Heart left ventricle (tissue), 16 donors: ENCODE results near the gene CABYR. TPM values are rescaled to one million over a fixed set of nuclear protein-coding genes. Genes with fewer than 3 reads are reported as not detected.

Source experiments
- ATAC-seq, 4 donors: fragments of 200-7000 bp; cut with Tn5 transposase; one replicate each; pipeline ENCODE4 v1.9.1; 2020 to 2022; ENCODE audit warnings: moderate library complexity in 4 of 4, mild to moderate bottlenecking in 3 of 4, moderate number of reproducible peaks in 1 of 4
- DNase-seq, 5 donors: peaks; one replicate each; pipeline ENCODE4 v3.0.0-alpha.2; 2020
- H3K27ac ChIP-seq, 12 donors: fragments of 200-600 bp; sonication (generic) in 4 of 12; one replicate each; pipeline versions ENCODE4 v1.5.0 to v1.8.0; 2016 to 2022; ENCODE audit warnings: mild to moderate bottlenecking in 2 of 12
- H3K27me3 ChIP-seq, 9 donors: fragments of 200-600 bp; sonication (generic) in 2 of 9; one replicate each; pipeline versions ENCODE4 v1.5.1 to v1.8.0; 2016 to 2022; ENCODE audit warnings: mild to moderate bottlenecking in 3 of 9
- H3K36me3 ChIP-seq, 9 donors: fragments of 200-600 bp; sonication (generic) in 2 of 9; one replicate each; pipeline versions ENCODE4 v1.5.0 to v1.8.0; 2018 to 2022; ENCODE audit warnings: mild to moderate bottlenecking in 2 of 9
- H3K4me1 ChIP-seq, 12 donors: fragments of 200-600 bp; sonication (generic) in 4 of 12; one replicate each; pipeline versions ENCODE4 v1.5.0 to v1.8.0; 2016 to 2022; ENCODE audit warnings: mild to moderate bottlenecking in 3 of 12
- H3K4me3 ChIP-seq, 12 donors: fragments of 200-600 bp; sonication (generic) in 4 of 12; one replicate each; pipeline versions ENCODE4 v1.5.0 to v1.8.0; 2017 to 2022; ENCODE audit warnings: mild to moderate bottlenecking in 9 of 12, moderate library complexity in 4 of 12
- H3K9me3 ChIP-seq, 12 donors: fragments of 200-600 bp; sonication (generic) in 4 of 12; one replicate each; pipeline versions ENCODE4 v1.5.0 to v1.8.0; 2016 to 2022; ENCODE audit warnings: mild to moderate bottlenecking in 1 of 12
- POLR2A ChIP-seq, 2 donors: fragments of 450-650 bp; IDR thresholded peaks; one replicate each; pipeline ENCODE4 v1.6.1; 2017; ENCODE audit warnings: antibody characterized with exemption in 2 of 2, mild to moderate bottlenecking in 2 of 2, moderate library complexity in 2 of 2
- WGBS, 4 donors: extraction: QIAGEN DNeasy Blood & Tissue Kit in 2 of 4; methylation state at CpG; one replicate each; pipeline versions ENCODE4 v1.1.5 to v1.1.7; 2013 to 2018; 5-methylcytosine and 5-hydroxymethylcytosine counted together
- intact Hi-C, 10 donors: fragments of 100-400 bp; cut with DNase I; formaldehyde crosslinking; loops; one replicate each; pipeline versions ENCODE4 v1.11.1 to v1.14.2; 2022
- polyA plus RNA-seq, 2 donors: library from polyadenylated mRNA; stranded (reverse); fragments of 200-250 nt; gene quantifications; one replicate each; pipeline ENCODE4 v1.2.3, GENCODE V29; 2013
- total RNA-seq, 9 donors: library from RNA; depleted of rRNA in 2 of 9; stranded (reverse); fragments of >200 nt in 2 of 9; fragmentation: NEBNext Ultra II Directional in 3 of 9; extraction: Animal tissue kit (Norgen Biotek cat#: 25700) in 3 of 9; gene quantifications; one replicate each; pipeline versions ENCODE4 v1.1.0 to v1.2.4, GENCODE V29; 2016 to 2023
- TF ChIP-seq, protein P1 (sequence below), 12 donors: fragments of 200-600 bp; sonication (generic) in 4 of 12; IDR thresholded peaks; one replicate each; pipeline versions ENCODE4 v1.5.0 to v1.8.0; 2018 to 2022; ENCODE audit warnings: antibody characterized with exemption in 12 of 12, mild to moderate bottlenecking in 5 of 12
- donor health status: ischemic (EF 13 %, LVEDD 7.1; RV severe dilation, severe dysfunction).
- donor health status: healthy with polysubstance abuse.
- donor health status: DM: no; HTN: yes; CAD: no.
- donor health status: DM: no; HTN: no; CAD: no.
- donor health status: ischemic (EF 25% LVEDD 6.9; RV normal size, moderate dysfunction).
- donor health status: ischemic (EF 25% LVEDD 5.7; RV mildly dilated, moderate dysfunction).
- donor health status: healthy.
- donor health status: DM: yes; HTN: yes; CAD: no.
- donor health status: ischemic (EF 35%, LVEDD 5.7; RV mildly dilated, moderate dysfunction).
- donor health status: nonischemic (EF 11% LVEDD 7.7; RV severe dilation, severe dysfunction).
- donor health status: DM: yes; HTN: yes; CAD: no.
- donor health status: PGD.
- donor health status: ischemic (EF 29% LVEDD 5.4; RV normal size, mild dysfunction).
- donor health status: nonischemic (EF 23%, LVEDD 6.1; RV moderate dilation, normal function).

The CABYR gene
- total and polyA plus RNA-seq, 11 donors: 0.10 to 1.0 (median 0.61) TPM; not detected in 4

GRCh38 chr18:24168496-24168895, 29.6 kb downstream of the CABYR start:
- 80 to 90% (median 84%) methylated on average over 7 of the region's 7 CpGs for WGBS, 4 donors
- no peak overlapping the region for H3K4me3 ChIP-seq
- intact Hi-C loops: no loop called here
- H3K27me3 ChIP-seq: no peaks in the 10 kb centered on the region
- no peaks in the 10 kb centered on the region for H3K9me3 ChIP-seq
- H3K27ac ChIP-seq: no peak overlapping the region
- H3K36me3 ChIP-seq: peaks cover 0 to 94% (median 69%) of the 10 kb centered on the region in 9 donors
- ATAC-seq: no peak
- TF ChIP-seq POLR2A (IDR thresholded peaks at IDR 0.05): no peak
- TF ChIP-seq, protein P1, sequence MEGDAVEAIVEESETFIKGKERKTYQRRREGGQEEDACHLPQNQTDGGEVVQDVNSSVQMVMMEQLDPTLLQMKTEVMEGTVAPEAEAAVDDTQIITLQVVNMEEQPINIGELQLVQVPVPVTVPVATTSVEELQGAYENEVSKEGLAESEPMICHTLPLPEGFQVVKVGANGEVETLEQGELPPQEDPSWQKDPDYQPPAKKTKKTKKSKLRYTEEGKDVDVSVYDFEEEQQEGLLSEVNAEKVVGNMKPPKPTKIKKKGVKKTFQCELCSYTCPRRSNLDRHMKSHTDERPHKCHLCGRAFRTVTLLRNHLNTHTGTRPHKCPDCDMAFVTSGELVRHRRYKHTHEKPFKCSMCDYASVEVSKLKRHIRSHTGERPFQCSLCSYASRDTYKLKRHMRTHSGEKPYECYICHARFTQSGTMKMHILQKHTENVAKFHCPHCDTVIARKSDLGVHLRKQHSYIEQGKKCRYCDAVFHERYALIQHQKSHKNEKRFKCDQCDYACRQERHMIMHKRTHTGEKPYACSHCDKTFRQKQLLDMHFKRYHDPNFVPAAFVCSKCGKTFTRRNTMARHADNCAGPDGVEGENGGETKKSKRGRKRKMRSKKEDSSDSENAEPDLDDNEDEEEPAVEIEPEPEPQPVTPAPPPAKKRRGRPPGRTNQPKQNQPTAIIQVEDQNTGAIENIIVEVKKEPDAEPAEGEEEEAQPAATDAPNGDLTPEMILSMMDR (IDR thresholded peaks at IDR 0.05): no peak
- no peaks in the 10 kb centered on the region for H3K4me1 ChIP-seq
- no peak for DNase-seq

DNA sequence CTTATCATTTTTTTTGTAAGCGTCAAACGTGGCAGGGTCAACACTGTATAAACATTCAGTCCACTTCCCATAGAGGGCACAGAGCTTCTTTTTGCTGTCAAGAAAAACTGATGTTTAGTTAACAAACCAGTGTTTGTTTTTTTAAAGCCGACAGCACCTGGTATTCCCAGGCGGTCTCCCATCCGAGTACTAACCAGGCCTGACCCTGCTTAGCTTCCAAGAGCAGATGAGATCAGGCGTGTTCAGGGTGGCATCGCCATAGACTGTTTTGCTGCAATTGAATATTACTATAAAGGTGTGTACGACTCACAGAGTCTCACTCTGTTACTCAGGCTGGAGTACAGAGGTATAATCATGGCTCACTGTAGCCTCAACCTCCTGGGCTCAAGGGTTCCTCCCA, 31.5 kb downstream of the CABYR start:
- DNase-seq (no peak), ATAC-seq (no peak)
- no peaks in the 10 kb centered on the region for H3K4me1 ChIP-seq
- H3K36me3 ChIP-seq: peaks cover 0 to 94% (median 56%) of the 10 kb centered on the region in 9 donors
- no peak overlapping the region for H3K27ac ChIP-seq
- no peak overlapping the region for H3K4me3 ChIP-seq
- TF ChIP-seq, protein P1 (IDR thresholded peaks at IDR 0.05): no peak
- 89 to 93% (median 92%) methylated on average over 8 of the region's 8 CpGs for WGBS, 4 donors
- no peaks in the 10 kb centered on the region for H3K27me3 ChIP-seq
- no peaks in the 10 kb centered on the region for H3K9me3 ChIP-seq
- intact Hi-C loops: loop anchor here in 1 of 10 donors (10.0 kb wide), 1 partner anchor 314 kb away; no protein-coding TSS in a partner anchor

DNA sequence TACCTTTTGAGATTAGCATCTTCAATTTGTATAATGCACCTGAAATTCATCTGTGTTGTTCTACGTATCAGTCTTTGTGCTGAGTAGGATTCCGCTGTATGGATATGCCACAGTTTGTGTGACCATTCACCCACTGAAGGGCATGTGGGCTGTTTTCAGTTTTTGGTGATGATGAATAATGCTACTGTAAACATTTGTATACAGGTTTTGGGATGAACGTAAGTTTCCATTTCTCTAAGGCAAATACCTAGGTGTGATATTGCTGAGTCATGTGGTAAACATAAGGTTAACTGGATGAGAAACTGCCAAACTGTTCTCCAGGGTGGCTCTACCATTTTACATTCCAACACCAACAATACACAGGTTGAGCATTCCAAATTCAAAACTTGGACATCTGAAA, 35.1 kb downstream of the CABYR start:
- peaks cover 0 to 9% (median 3%) of the 10 kb centered on the region in 12 donors for H3K4me1 ChIP-seq
- DNase-seq (no peak), ATAC-seq (no peak)
- intact Hi-C loops: loop anchor here in 1 of 10 donors (10.0 kb wide), 1 partner anchor 311 kb away; no protein-coding TSS in a partner anchor
- no peaks in the 10 kb centered on the region for H3K9me3 ChIP-seq
- WGBS, 4 donors: 92 to 98% (median 96%) methylated on average over 3 of the region's 3 CpGs
- no peak overlapping the region for H3K27ac ChIP-seq
- no peak overlapping the region for H3K4me3 ChIP-seq
- H3K27me3 ChIP-seq: no peaks in the 10 kb centered on the region
- H3K36me3 ChIP-seq: peaks cover 0 to 88% (median 32%) of the 10 kb centered on the region in 9 donors
- TF ChIP-seq, protein P1 (IDR thresholded peaks at IDR 0.05): no peak
- TF ChIP-seq POLR2A (IDR thresholded peaks at IDR 0.05): no peak

DNA sequence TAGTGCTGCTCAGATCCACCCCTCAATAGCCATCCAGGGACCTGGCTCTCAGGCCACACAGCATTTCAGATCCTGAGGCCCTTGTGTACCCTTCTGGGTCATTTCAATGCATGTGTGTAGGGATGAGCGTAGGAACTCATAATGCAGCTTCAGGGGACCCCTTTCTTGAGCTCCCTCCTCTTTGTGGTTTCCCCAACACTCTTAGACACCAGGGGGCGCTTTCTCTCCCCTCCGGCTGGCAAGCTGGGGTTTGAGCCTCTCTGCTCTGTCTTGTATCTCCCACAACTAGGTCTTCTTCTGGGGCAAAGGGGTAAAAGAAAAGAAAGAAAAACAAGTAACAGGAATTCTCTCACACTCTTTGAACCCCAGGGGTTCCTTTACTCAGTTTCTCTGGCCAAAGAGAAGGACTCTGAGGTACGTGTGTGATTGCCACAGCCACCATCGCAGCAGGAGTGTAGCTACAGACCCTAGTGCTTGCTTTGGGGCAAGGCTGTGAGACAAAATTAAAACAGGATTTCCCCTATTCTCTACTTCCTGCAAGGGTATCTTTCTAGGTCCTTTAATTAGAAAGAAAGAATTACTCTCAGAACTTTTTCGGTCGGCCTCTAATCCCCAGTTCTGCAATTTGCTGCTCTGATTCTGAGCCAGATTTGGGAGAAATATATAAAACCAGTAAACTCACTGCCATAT, 38.0 kb downstream of the CABYR start:
- no peaks in the 10 kb centered on the region for H3K9me3 ChIP-seq
- peaks cover 0 to 79% (median 23%) of the 10 kb centered on the region in 9 donors for H3K36me3 ChIP-seq
- DNase-seq (peak in 4 of 5 donors; percentile 56 to 70 (median 61)), ATAC-seq (peak in 3 of 4 donors; percentile 72 to 85 (median 79))
- no peak overlapping the region for H3K4me3 ChIP-seq
- intact Hi-C loops: loop anchor here (1.0 to 10.0 kb wide), 5 partner anchors 94 to 310 kb away; no protein-coding TSS in a partner anchor
- H3K27ac ChIP-seq: no peak overlapping the region
- TF ChIP-seq, protein P1 (IDR thresholded peaks at IDR 0.05): peak; percentile 65 to 88 (median 74)
- no peak for TF ChIP-seq POLR2A (IDR thresholded peaks at IDR 0.05)
- 60 to 69% (median 65%) methylated on average over 7 of the region's 7 CpGs for WGBS, 4 donors
- no peaks in the 10 kb centered on the region for H3K27me3 ChIP-seq
- H3K4me1 ChIP-seq: peaks cover 0 to 9% (median 3%) of the 10 kb centered on the region in 12 donors
